GM21423 (cell line): ENCODE measurements around the gene NT5C1A.

Experiments
- ATAC-seq: cut with Tn5 transposase; IDR thresholded peaks from one replicate; pipeline ENCODE4 v1.9.1; 2021; ENCODE audit warnings: mild to moderate bottlenecking, moderate library complexity; ENCODE audit not compliant: unreplicated experiment

Gene NT5C1A

GRCh38 chr1:39663559-39663958, 8.3 kb downstream of the NT5C1A start:
- no peak for ATAC-seq

GRCh38 chr1:39662861-39663260, 9.0 kb downstream of the NT5C1A start:
- ATAC-seq = no peak

- no peak for ATAC-seq
These were observed 12.4 kb downstream of the NT5C1A start for GRCh38 chr1:39659538-39659937.

- ATAC-seq = no peak
These were observed 12.8 kb downstream of the NT5C1A start for GRCh38 chr1:39659110-39659509.

- ATAC-seq = no peak
These were observed 13.9 kb downstream of the NT5C1A start for GRCh38 chr1:39657923-39658485.

GRCh38 chr1:39657402-39657801, 14.5 kb downstream of the NT5C1A start:
- ATAC-seq = no peak

- ATAC-seq = no peak
These were observed 15.5 kb downstream of the NT5C1A start for GRCh38 chr1:39656391-39656790.

GRCh38 chr1:39655578-39656268, 16.2 kb downstream of the NT5C1A start:
- ATAC-seq = no peak

- no peak for ATAC-seq
These were observed 17.6 kb downstream of the NT5C1A start for GRCh38 chr1:39654291-39654690.

- ATAC-seq = no peak
These were observed 18.3 kb downstream of the NT5C1A start for GRCh38 chr1:39653546-39654031.

GRCh38 chr1:39652554-39652953, 19.4 kb downstream of the NT5C1A start:
- ATAC-seq = no peak

GRCh38 chr1:39652105-39652504, 19.8 kb downstream of the NT5C1A start:
- no peak for ATAC-seq

- ATAC-seq = no peak
These were observed 21.5 kb downstream of the NT5C1A start for GRCh38 chr1:39650431-39650830.

GRCh38 chr1:39649636-39650185, 22.2 kb downstream of the NT5C1A start:
- ATAC-seq = no peak

- ATAC-seq = no peak
These were observed 23.4 kb downstream of the NT5C1A start for GRCh38 chr1:39648496-39648895.

GRCh38 chr1:39647247-39647646, 24.7 kb downstream of the NT5C1A start:
- no peak for ATAC-seq

GRCh38 chr1:39646232-39647081, 25.4 kb downstream of the NT5C1A start:
- ATAC-seq = no peak

- ATAC-seq = no peak
These were observed 26.4 kb downstream of the NT5C1A start for GRCh38 chr1:39645411-39646043.

GRCh38 chr1:39643705-39644104, 28.2 kb downstream of the NT5C1A start:
- no peak for ATAC-seq

- ATAC-seq = no peak
These were observed 29.1 kb downstream of the NT5C1A start for GRCh38 chr1:39642796-39643195.

GRCh38 chr1:39640861-39641260, 31.0 kb downstream of the NT5C1A start:
- no peak for ATAC-seq
